K562 (cell line): ENCODE measurements around the gene CD320. TPM values are rescaled to one million over a fixed set of nuclear protein-coding genes. Genes with fewer than 3 reads are reported as not detected.

Experiments used
- ATAC-seq: fragments of 200-7000 bp; cut with Tn5 transposase; 3 replicates; pipeline ENCODE4 v1.9.1; 2020; ENCODE audit warnings: moderate library complexity
- BruUV-seq: library from RNA; stranded (reverse); fragments of 400-500 nt; replicated peaks from 2 replicates; lab custom pipeline; 2021; lab: Mats Ljungman, UMichigan
- CTCF ChIA-PET: fragments of 300-600 bp; formaldehyde crosslinking; extraction: SDS; loops from one replicate; lab custom pipeline; 2021; ENCODE audit warnings: low intra/inter-chr PET ratio; lab: Yijun Ruan, JAX
- POLR2A ChIA-PET: fragments of 300-600, 350-650 bp; sonication (Branson Sonifier 250); formaldehyde crosslinking; extraction: SDS; loops from one replicate; lab custom pipeline; 2021; ENCODE audit warnings: antibody characterized with exemption, inconsistent platforms; lab: Yijun Ruan, JAX
- DNase-seq, 4 experiments: peaks; one replicate each; pipeline versions ENCODE4 v3.0.0 to v3.0.0-alpha.2; 2011 to 2018; ENCODE audit warnings: low spot score in 3 of 4, mixed read lengths in 3 of 4; ENCODE audit errors: extremely low read depth in 1 of 4
- FAIRE-seq: peaks from 2 replicates; lab custom pipeline; 2011; peaks lifted over from hg19 to GRCh38; lab: Jason Lieb, UNC
- H2AFZ ChIP-seq: 2 replicates; pipeline ENCODE4 v1.6.0; 2011; ENCODE audit warnings: low read depth, low read length, control low read depth, inconsistent platforms
- H3K27ac ChIP-seq: fragments of 200-600 bp; 3 replicates; pipeline ENCODE4 v1.8.0; 2011; ENCODE audit warnings: low read depth, mild to moderate bottlenecking, control low read depth, inconsistent platforms, low read length, moderate library complexity, mixed read lengths; ENCODE audit errors: extremely low read depth
- H3K27me3 ChIP-seq, 2 experiments: fragments of 300-600 bp in 1 of 2; 2 replicates in 1 of 2; 3 replicates in 1 of 2; pipeline versions ENCODE4 v1.6.0 to v1.8.0; 2011; ENCODE audit warnings: inconsistent platforms in 2 of 2, low read length in 2 of 2, mild to moderate bottlenecking in 1 of 2, mixed read lengths in 1 of 2, moderate library complexity in 1 of 2; ENCODE audit not compliant: control insufficient read depth in 2 of 2, insufficient read depth in 2 of 2
- H3K36me3 ChIP-seq: fragments of 300-600 bp; 3 replicates; pipeline ENCODE4 v1.8.0; 2011; ENCODE audit warnings: mild to moderate bottlenecking, low read length, inconsistent platforms; ENCODE audit not compliant: control insufficient read depth, insufficient read depth
- H3K4me1 ChIP-seq, 2 experiments: fragments of 200-600 bp in 1 of 2; replicated peaks in 1 of 2; 2 replicates in 1 of 2; 3 replicates in 1 of 2; pipeline versions ENCODE4 v1.5.1 to v1.8.0; 2011; ENCODE audit warnings: inconsistent platforms in 2 of 2, low read length in 2 of 2, mild to moderate bottlenecking in 1 of 2, mixed read lengths in 1 of 2, moderate library complexity in 1 of 2; ENCODE audit not compliant: control insufficient read depth in 2 of 2, insufficient read depth in 2 of 2
- H3K4me2 ChIP-seq: 2 replicates; pipeline ENCODE4 v1.6.1; 2011; ENCODE audit warnings: low read length, control low read depth, inconsistent platforms, mixed read lengths; ENCODE audit not compliant: insufficient read depth
- H3K4me3 ChIP-seq: fragments of 200-600 bp; sonication (generic), shearing (Covaris generic); 2 replicates; pipeline ENCODE4 v1.5.1; 2016; ENCODE audit warnings: control low read depth, inconsistent platforms
- H3K79me2 ChIP-seq: fragments of 200-600 bp; 3 replicates; pipeline ENCODE4 v1.8.0; 2011; ENCODE audit warnings: low read length, inconsistent platforms; ENCODE audit not compliant: control insufficient read depth, insufficient read depth
- H3K9ac ChIP-seq, 2 experiments: 2 replicates each; pipeline versions ENCODE4 v1.6.0 to v1.6.1; 2011; ENCODE audit warnings: low read depth in 2 of 2, low read length in 2 of 2, control low read depth in 1 of 2, inconsistent platforms in 1 of 2, mild to moderate bottlenecking in 1 of 2, mixed read lengths in 1 of 2; ENCODE audit not compliant: insufficient read depth in 1 of 2
- H3K9me1 ChIP-seq: one replicate; pipeline ENCODE4 v1.6.0; 2011; ENCODE audit warnings: inconsistent platforms, mild to moderate bottlenecking, low read length, moderate library complexity; ENCODE audit not compliant: control insufficient read depth, insufficient read depth
- H3K9me3 ChIP-seq: replicated peaks from 2 replicates; pipeline ENCODE4 v1.5.1; 2011; ENCODE audit warnings: low read depth, low read length, inconsistent platforms; ENCODE audit not compliant: control insufficient read depth, insufficient read depth
- H4K20me1 ChIP-seq: replicated peaks from 2 replicates; pipeline ENCODE4 v1.6.1; 2011; ENCODE audit warnings: low read length, inconsistent platforms, mixed read lengths; ENCODE audit not compliant: control insufficient read depth, insufficient read depth
- CBFA2T3 ChIP-seq: fragments of 450-650 bp; IDR thresholded peaks from 2 replicates; pipeline ENCODE4 v1.6.1; 2017
- ERF ChIP-seq: fragments of 450-650 bp; formaldehyde crosslinking; IDR thresholded peaks from 2 replicates; pipeline ENCODE4 v1.4.0; 2020; ENCODE audit warnings: mild to moderate bottlenecking, mixed read lengths
- EWSR1 ChIP-seq: fragments of 450-650 bp; IDR thresholded peaks from 2 replicates; pipeline ENCODE4 v1.6.1; 2018; ENCODE audit warnings: borderline replicate concordance, mild to moderate bottlenecking, low read depth, moderate library complexity; ENCODE audit not compliant: partially characterized antibody
- HDAC8 ChIP-seq: fragments of 450-650 bp; IDR thresholded peaks from 2 replicates; pipeline ENCODE4 v1.6.1; 2016; ENCODE audit warnings: mild to moderate bottlenecking, missing genetic modification characterization, moderate library complexity, missing compliant biosample characterization
- MEIS2 ChIP-seq: fragments of 450-650 bp; IDR thresholded peaks from 2 replicates; pipeline ENCODE4 v1.6.1; 2014; ENCODE audit warnings: mild to moderate bottlenecking; ENCODE audit not compliant: partially characterized antibody
- POLR3G ChIP-seq: IDR thresholded peaks from 2 replicates; pipeline ENCODE4 v1.6.1; 2011; ENCODE audit not compliant: insufficient read length, insufficient replicate concordance; ENCODE audit errors: extremely low read depth
- PYGO2 ChIP-seq: fragments of 450-650 bp; IDR thresholded peaks from 2 replicates; pipeline ENCODE4 v1.6.1; 2016; ENCODE audit warnings: mild to moderate bottlenecking, missing genetic modification characterization, moderate library complexity, missing compliant biosample characterization
- SMAD2 ChIP-seq: fragments of 150-350 bp; IDR thresholded peaks from 2 replicates; pipeline ENCODE4 v1.6.1; 2014; ENCODE audit warnings: low read depth, mild to moderate bottlenecking, low read length
- SMAD4 ChIP-seq: fragments of 250-450 bp; sonication (Bioruptor Pico); conservative IDR thresholded peaks from 2 replicates; pipeline ENCODE4 v1.8.0; 2021; ENCODE audit warnings: inconsistent platforms, mild to moderate bottlenecking, moderate library complexity
- SMARCB1 ChIP-seq: IDR thresholded peaks from 2 replicates; pipeline ENCODE4 v1.6.1; 2011; ENCODE audit warnings: improper control_type of control experiment, low read depth; ENCODE audit not compliant: insufficient read length
- TEAD4 ChIP-seq, 2 experiments: sonication (generic) in 1 of 2; formaldehyde crosslinking in 1 of 2; IDR thresholded peaks; 2 replicates each; pipeline versions ENCODE4 v1.6.1 to v1.8.0; 2012 to 2022; ENCODE audit warnings: borderline replicate concordance in 1 of 2, inconsistent platforms in 1 of 2, low read length in 1 of 2, mild to moderate bottlenecking in 1 of 2, missing genetic modification reagents in 1 of 2
- WGBS: fragments of 100-300 bp; shearing (Covaris generic); methylation state at CpG from one replicate; pipeline ENCODE4 v1.1.6; 2016; ENCODE audit warnings: low coverage, mixed read lengths; ENCODE audit not compliant: insufficient coverage; ENCODE audit errors: missing lambda C conversion rate; 5-methylcytosine and 5-hydroxymethylcytosine counted together
- in situ Hi-C: fragments of 300-500 bp; cut with MboI; formaldehyde crosslinking; loops from 4 replicates; pipeline ENCODE4 v1.15.0; 2018; ENCODE audit warnings: inconsistent platforms, mixed read lengths
- intact Hi-C: fragments of 100-400 bp; cut with micrococcal nuclease; formaldehyde crosslinking; loops from 2 replicates; pipeline ENCODE4 v1.14.2; 2022
- polyA plus RNA-seq, 8 experiments: library from polyadenylated mRNA; depleted of rRNA in 4 of 8; stranded (reverse) in 5 of 8; unstranded in 3 of 8; fragments of >200 nt; fragmentation: Nextera tagmentation in 2 of 8; fragmentation: Illumina TruSeq in 1 of 8; extraction: Ambion mirVana in 2 of 8; extraction: Trizol in 1 of 8; gene quantifications; 2 replicates each; pipeline versions ENCODE4 v1.2.1 to v1.2.3, GENCODE V29; 2011 to 2014; ENCODE audit warnings: inconsistent platforms in 1 of 8, missing spikeins in 1 of 8
- total RNA-seq, 7 experiments: library from RNA; depleted of rRNA in 6 of 7; stranded (reverse); fragments of >200 nt in 6 of 7; fragmentation: Illumina TruSeq in 2 of 7; extraction: Trizol in 2 of 7; gene quantifications; 2 replicates each; pipeline versions ENCODE4 v1.2.1 to v1.2.3, GENCODE V29; 2011 to 2021; ENCODE audit warnings: low replicate concordance in 1 of 7
- TF ChIP-seq, protein P1 (sequence below), 2 experiments: fragments of 450-650 bp; IDR thresholded peaks; 2 replicates each; pipeline ENCODE4 v1.6.1; 2016; ENCODE audit warnings: mild to moderate bottlenecking in 2 of 2, borderline replicate concordance in 1 of 2, low read depth in 1 of 2, moderate library complexity in 1 of 2
- TF ChIP-seq, protein P2 (sequence below): sonication (generic); formaldehyde crosslinking; IDR thresholded peaks from 2 replicates; pipeline ENCODE4 v1.8.0; 2022; ENCODE audit warnings: missing genetic modification reagents, mild to moderate bottlenecking, moderate library complexity, borderline replicate concordance

The CD320 gene
- total and polyA plus RNA-seq, 9 of the 15 experiments (the other 6 are each of a cell fraction or from before 2014, with no cell fraction given): 0.45 to 94.5 (median 34.4) TPM

- Histone ChIP-seq H3K4me3 (no peak overlapping the region), H3K9ac (no peak overlapping the region), H3K27me3 (peaks cover 0 to 3% of the 10 kb centered on the region in 2 experiments; a peak in 1 of 5 replicates), H2AFZ (no peak overlapping the region), H3K9me3 (no peaks in the 10 kb centered on the region), H3K36me3 (no peaks in the 10 kb centered on the region), H3K4me2 (no peak overlapping the region), H3K79me2 (no peaks in the 10 kb centered on the region), H3K9me1 (no peaks in the 10 kb centered on the region), H3K4me1 (peaks cover 9 to 18% of the 10 kb centered on the region in 2 experiments; a peak in 4 of 5 replicates), H4K20me1 (no peaks in the 10 kb centered on the region), H3K27ac (no peak overlapping the region)
- FAIRE-seq (no peak), ATAC-seq (no peak), DNase-seq (no peak)
- in situ Hi-C loops: loop anchor here (5.0 kb wide), 1 partner anchor 40 kb away; no protein-coding TSS in a partner anchor
- BruUV-seq: no TSS peak
- ChIA-PET CTCF (interaction anchor here (0.6 kb wide), 1 partner anchor 91 kb away, joined by 3 read pairs; no protein-coding TSS in a partner anchor), POLR2A (interaction anchor here (0.7 to 1.4 kb wide), 2 partner anchors 34 to 36 kb away, joined by 3 to 7 read pairs; partner anchors contain the start of genes NDUFA7 and RPS28)
- intact Hi-C loops: no loop called here
- no peak for TF ChIP-seq EWSR1
- no peak for TF ChIP-seq SMAD2
- TF ChIP-seq, protein P1, sequence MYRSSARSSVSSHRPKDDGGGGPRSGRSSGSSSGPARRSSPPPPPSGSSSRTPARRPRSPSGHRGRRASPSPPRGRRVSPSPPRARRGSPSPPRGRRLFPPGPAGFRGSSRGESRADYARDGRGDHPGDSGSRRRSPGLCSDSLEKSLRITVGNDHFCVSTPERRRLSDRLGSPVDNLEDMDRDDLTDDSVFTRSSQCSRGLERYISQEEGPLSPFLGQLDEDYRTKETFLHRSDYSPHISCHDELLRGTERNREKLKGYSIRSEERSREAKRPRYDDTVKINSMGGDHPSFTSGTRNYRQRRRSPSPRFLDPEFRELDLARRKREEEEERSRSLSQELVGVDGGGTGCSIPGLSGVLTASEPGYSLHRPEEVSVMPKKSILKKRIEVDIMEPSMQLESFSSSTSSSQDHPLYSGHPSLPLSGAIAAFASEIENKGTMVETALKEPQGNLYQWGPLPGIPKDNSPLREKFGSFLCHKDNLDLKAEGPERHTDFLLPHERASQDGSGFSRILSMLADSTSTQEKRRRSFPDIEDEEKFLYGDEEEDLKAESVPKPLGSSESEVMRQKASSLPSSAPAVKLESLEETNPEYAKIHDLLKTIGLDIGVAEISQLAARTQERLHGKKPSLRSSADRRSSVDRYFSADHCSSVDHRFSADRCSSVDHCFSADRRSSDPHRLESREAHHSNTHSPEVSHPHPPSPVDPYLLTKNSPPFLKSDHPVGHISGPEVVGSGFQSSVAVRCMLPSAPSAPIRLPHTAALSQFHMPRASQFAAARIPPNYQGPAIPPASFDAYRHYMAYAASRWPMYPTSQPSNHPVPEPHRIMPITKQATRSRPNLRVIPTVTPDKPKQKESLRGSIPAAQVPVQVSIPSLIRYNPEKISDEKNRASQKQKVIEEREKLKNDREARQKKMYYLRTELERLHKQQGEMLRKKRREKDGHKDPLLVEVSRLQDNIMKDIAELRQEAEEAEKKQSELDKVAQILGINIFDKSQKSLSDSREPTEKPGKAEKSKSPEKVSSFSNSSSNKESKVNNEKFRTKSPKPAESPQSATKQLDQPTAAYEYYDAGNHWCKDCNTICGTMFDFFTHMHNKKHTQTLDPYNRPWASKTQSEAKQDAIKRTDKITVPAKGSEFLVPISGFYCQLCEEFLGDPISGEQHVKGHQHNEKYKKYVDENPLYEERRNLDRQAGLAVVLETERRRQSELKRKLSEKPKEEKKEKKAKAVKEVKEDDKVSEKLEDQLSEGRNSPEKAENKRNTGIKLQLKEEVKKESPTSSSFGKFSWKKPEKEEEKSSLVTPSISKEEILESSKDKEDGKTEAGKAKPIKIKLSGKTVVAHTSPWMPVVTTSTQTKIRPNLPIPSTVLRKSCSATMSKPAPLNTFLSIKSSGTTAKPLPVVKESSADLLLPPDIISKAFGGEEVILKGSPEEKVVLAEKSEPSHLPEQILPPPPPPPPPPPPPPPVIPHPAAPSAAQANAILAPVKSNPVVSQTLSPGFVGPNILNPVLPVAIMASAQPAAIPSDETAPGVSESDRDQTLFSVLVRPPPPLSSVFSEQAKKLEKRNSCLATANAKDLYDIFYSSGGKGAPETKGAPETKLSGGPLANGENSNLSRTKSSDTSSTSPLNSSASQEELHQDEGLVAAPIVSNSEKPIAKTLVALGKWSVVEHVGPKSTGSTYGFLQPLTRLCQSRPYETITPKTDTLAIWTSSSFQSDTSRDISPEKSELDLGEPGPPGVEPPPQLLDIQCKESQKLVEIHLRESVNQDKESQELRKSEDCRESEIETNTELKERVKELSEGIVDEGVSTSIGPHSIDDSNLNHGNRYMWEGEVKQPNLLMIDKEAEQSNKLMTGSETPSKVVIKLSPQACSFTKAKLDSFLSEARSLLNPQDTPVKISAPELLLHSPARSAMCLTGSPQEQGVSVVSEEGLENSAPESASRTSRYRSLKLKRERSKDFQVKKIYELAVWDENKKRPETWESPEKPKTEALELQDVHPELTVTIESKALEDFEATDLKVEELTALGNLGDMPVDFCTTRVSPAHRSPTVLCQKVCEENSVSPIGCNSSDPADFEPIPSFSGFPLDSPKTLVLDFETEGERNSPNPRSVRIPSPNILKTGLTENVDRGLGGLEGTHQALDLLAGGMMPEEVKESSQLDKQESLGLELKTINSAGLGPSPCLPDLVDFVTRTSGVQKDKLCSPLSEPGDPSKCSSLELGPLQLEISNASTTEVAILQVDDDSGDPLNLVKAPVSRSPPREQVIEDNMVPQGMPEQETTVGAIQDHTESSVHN (IDR thresholded peaks at IDR 0.05; ENCODE audit: borderline replicate concordance in 1 of 2, low read depth in 1 of 2): no peak
- TF ChIP-seq TEAD4 (IDR thresholded peaks at IDR 0.05; ENCODE audit: low read length): no peak
- TF ChIP-seq TEAD4 (CRISPR knock-in tag; IDR thresholded peaks at IDR 0.05; ENCODE audit: borderline replicate concordance): no peak
- TF ChIP-seq CBFA2T3: peak; percentile 14; the same call in 1 of the 2 replicates
- TF ChIP-seq, protein P2, sequence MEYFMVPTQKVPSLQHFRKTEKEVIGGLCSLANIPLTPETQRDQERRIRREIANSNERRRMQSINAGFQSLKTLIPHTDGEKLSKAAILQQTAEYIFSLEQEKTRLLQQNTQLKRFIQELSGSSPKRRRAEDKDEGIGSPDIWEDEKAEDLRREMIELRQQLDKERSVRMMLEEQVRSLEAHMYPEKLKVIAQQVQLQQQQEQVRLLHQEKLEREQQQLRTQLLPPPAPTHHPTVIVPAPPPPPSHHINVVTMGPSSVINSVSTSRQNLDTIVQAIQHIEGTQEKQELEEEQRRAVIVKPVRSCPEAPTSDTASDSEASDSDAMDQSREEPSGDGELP (CRISPR knock-in tag): peak; percentile 28; the same call in 1 of the 2 replicates
- no peak for TF ChIP-seq PYGO2 (tag)
- TF ChIP-seq ERF (CRISPR knock-in tag): no peak
- no peak for TF ChIP-seq HDAC8 (tag)
- peak; percentile 3 for TF ChIP-seq MEIS2
- TF ChIP-seq SMARCB1: no peak
- TF ChIP-seq SMAD4 (CRISPR knock-in tag): no peak
- TF ChIP-seq POLR3G: no peak
- 57% methylated on average over 4 of the region's 4 CpGs for WGBS
These were observed 48.9 kb upstream of the CD320 start for GRCh38 chr19:8357007-8357521.
